Stimulated activated CD8-positive, alpha-beta memory T cell treated with anti-CD3 and anti-CD28 coated beads, Interleukin-4, amount 100 ng/mL, for 1 hour (primary cell): ENCODE measurements around the gene COPG1.
"Not testable (repeated sequence)": the region's sequence is repeated elsewhere in the genome, so short reads cannot be mapped to it uniquely, and the experiment has no call there.

Experiments
- DNase-seq, 2 donors: peaks; one replicate each; pipeline ENCODE4 v3.0.0-alpha.2; 2020; ENCODE audit warnings: low read depth in 2 of 2, low spot score in 1 of 2

Gene COPG1

GRCh38 chr3:129239991-129240390, 9.4 kb upstream of the COPG1 start:
- no peak for DNase-seq

GRCh38 chr3:129240436-129240835, 9.0 kb upstream of the COPG1 start:
- DNase-seq, result no peak

GRCh38 chr3:129245141-129245540, 4.3 kb upstream of the COPG1 start:
- no peak for DNase-seq

GRCh38 chr3:129245641-129246306, 3.6 kb upstream of the COPG1 start:
- DNase-seq, result peak; percentile 17 to 38

GRCh38 chr3:129246636-129247035, 2.8 kb upstream of the COPG1 start:
- no peak for DNase-seq

- no peak for DNase-seq
Measured at GRCh38 chr3:129248286-129248979, 973 bp upstream of the COPG1 start.

GRCh38 chr3:129252748-129253147, 3.3 kb downstream of the COPG1 start:
- no peak for DNase-seq

- DNase-seq, result no peak
Measured at GRCh38 chr3:129254536-129255230, 5.3 kb downstream of the COPG1 start.

- no peak for DNase-seq
Measured at GRCh38 chr3:129256270-129256669, 6.9 kb downstream of the COPG1 start.

GRCh38 chr3:129257609-129258008, 8.2 kb downstream of the COPG1 start:
- DNase-seq, result no peak

- DNase-seq, result no peak
Measured at GRCh38 chr3:129259612-129260477, 10.4 kb downstream of the COPG1 start.

GRCh38 chr3:129260606-129261005, 11.2 kb downstream of the COPG1 start:
- no peak for DNase-seq

GRCh38 chr3:129261894-129262293, 12.5 kb downstream of the COPG1 start:
- DNase-seq, result no peak

- no peak for DNase-seq
Measured at GRCh38 chr3:129263161-129263910, 13.9 kb downstream of the COPG1 start.

GRCh38 chr3:129264994-129265393, 15.6 kb downstream of the COPG1 start:
- DNase-seq, result not testable (repeated sequence)

GRCh38 chr3:129266651-129267050, 17.2 kb downstream of the COPG1 start:
- no peak for DNase-seq

GRCh38 chr3:129268396-129268795, 19.0 kb downstream of the COPG1 start:
- no peak for DNase-seq

- DNase-seq, result no peak
Measured at GRCh38 chr3:129271674-129272073, 22.3 kb downstream of the COPG1 start.

GRCh38 chr3:129276385-129276784, 27.0 kb downstream of the COPG1 start:
- DNase-seq, result no peak

- DNase-seq, result no peak
Measured at GRCh38 chr3:129277829-129278271, 28.4 kb downstream of the COPG1 start.
